ENCODE results near the gene DPY30. TPM values are rescaled to one million over a fixed set of nuclear protein-coding genes. Genes with fewer than 3 reads are reported as not detected.
"Not testable (repeated sequence)": the region's sequence is repeated elsewhere in the genome, so short reads cannot be mapped to it uniquely, and the experiment has no call there.

DPY30 gene
- total RNA-seq, 1 donor from 2014 or later = 70.1 TPM

- peaks cover 8% of the 10 kb centered on the region for H3K4me1 Mint-ChIP-seq (ENCODE audit: unreplicated experiment)
- H3K9me3 Mint-ChIP-seq (ENCODE audit: unreplicated experiment) = no peaks in the 10 kb centered on the region
- H3K36me3 Mint-ChIP-seq (ENCODE audit: low read depth, unreplicated experiment) = peaks cover 7% of the 10 kb centered on the region
- no peak for DNase-seq (ENCODE audit: low spot score)
- TF ChIP-seq CTCF (IDR thresholded peaks at IDR 0.05; ENCODE audit: unreplicated experiment) = no peak
- peak overlapping the region; percentile 47 for H3K4me3 Mint-ChIP-seq (ENCODE audit: unreplicated experiment)
- H3K27ac Mint-ChIP-seq (ENCODE audit: unreplicated experiment) = no peak overlapping the region
- H3K27me3 Mint-ChIP-seq (ENCODE audit: unreplicated experiment) = peaks cover 3% of the 10 kb centered on the region
These were observed 18.5 kb upstream of the DPY30 start for GRCh38 chr2:32058130-32058529.

GRCh38 chr2:32054583-32054982 lies 15.0 kb upstream of the DPY30 start:
- DNase-seq (ENCODE audit: low spot score) = not testable (repeated sequence)

GRCh38 chr2:32051836-32052439 lies 12.3 kb upstream of the DPY30 start:
- Mint-ChIP-seq H3K27ac (ENCODE audit: unreplicated experiment) (no peak overlapping the region), H3K27me3 (ENCODE audit: unreplicated experiment) (no peaks in the 10 kb centered on the region), H3K9me3 (ENCODE audit: unreplicated experiment) (no peaks in the 10 kb centered on the region), H3K4me3 (ENCODE audit: unreplicated experiment) (no peak overlapping the region), H3K36me3 (ENCODE audit: low read depth, unreplicated experiment) (no peaks in the 10 kb centered on the region), H3K4me1 (ENCODE audit: unreplicated experiment) (no peaks in the 10 kb centered on the region)
- no peak for DNase-seq (ENCODE audit: low spot score)
- TF ChIP-seq CTCF (IDR thresholded peaks at IDR 0.05; ENCODE audit: unreplicated experiment) = no peak

More at GRCh38 chr2:32054583-32054982, 15.0 kb upstream of the DPY30 start:
- not testable (repeated sequence) for H3K9me3 Mint-ChIP-seq (ENCODE audit: unreplicated experiment); H3K36me3 Mint-ChIP-seq (ENCODE audit: low read depth, unreplicated experiment); H3K4me3 Mint-ChIP-seq (ENCODE audit: unreplicated experiment); H3K27me3 Mint-ChIP-seq (ENCODE audit: unreplicated experiment); H3K4me1 Mint-ChIP-seq (ENCODE audit: unreplicated experiment); H3K27ac Mint-ChIP-seq (ENCODE audit: unreplicated experiment)

- Mint-ChIP-seq H3K36me3 (ENCODE audit: low read depth, unreplicated experiment) (no peaks in the 10 kb centered on the region), H3K4me1 (ENCODE audit: unreplicated experiment) (peaks cover 6% of the 10 kb centered on the region), H3K27me3 (ENCODE audit: unreplicated experiment) (no peaks in the 10 kb centered on the region), H3K9me3 (ENCODE audit: unreplicated experiment) (no peaks in the 10 kb centered on the region), H3K27ac (ENCODE audit: unreplicated experiment) (no peak overlapping the region), H3K4me3 (ENCODE audit: unreplicated experiment) (no peak overlapping the region)
- no peak for TF ChIP-seq CTCF (IDR thresholded peaks at IDR 0.05; ENCODE audit: unreplicated experiment)
- DNase-seq (ENCODE audit: low spot score) = no peak
These were observed 4.0 kb upstream of the DPY30 start for GRCh38 chr2:32043561-32043960.

GRCh38 chr2:32034198-32034887 lies 5.3 kb downstream of the DPY30 start:
- H3K4me3 Mint-ChIP-seq (ENCODE audit: unreplicated experiment); DNase-seq (ENCODE audit: low spot score); H3K27me3 Mint-ChIP-seq (ENCODE audit: unreplicated experiment); H3K4me1 Mint-ChIP-seq (ENCODE audit: unreplicated experiment); H3K27ac Mint-ChIP-seq (ENCODE audit: unreplicated experiment); H3K36me3 Mint-ChIP-seq (ENCODE audit: low read depth, unreplicated experiment); H3K9me3 Mint-ChIP-seq (ENCODE audit: unreplicated experiment): not testable (repeated sequence)

- not testable (repeated sequence) for H3K36me3 Mint-ChIP-seq (ENCODE audit: low read depth, unreplicated experiment)
These were observed 20.7 kb downstream of the DPY30 start for GRCh38 chr2:32018789-32019482.

More at GRCh38 chr2:32018789-32019482, 20.7 kb downstream of the DPY30 start:
- H3K4me1 Mint-ChIP-seq (ENCODE audit: unreplicated experiment); H3K27ac Mint-ChIP-seq (ENCODE audit: unreplicated experiment); H3K4me3 Mint-ChIP-seq (ENCODE audit: unreplicated experiment); DNase-seq (ENCODE audit: low spot score); H3K27me3 Mint-ChIP-seq (ENCODE audit: unreplicated experiment); H3K9me3 Mint-ChIP-seq (ENCODE audit: unreplicated experiment): not testable (repeated sequence)
